WTC11 (cell line): ENCODE results near the gene SLC24A4.

Experiments used
- CBFB ChIP-seq: sonication (generic); formaldehyde crosslinking; IDR thresholded peaks from 2 replicates; pipeline ENCODE4 v1.8.1; 2022; ENCODE audit warnings: mild to moderate bottlenecking, low read depth, missing genetic modification reagents
- FOXP1 ChIP-seq: sonication (generic); formaldehyde crosslinking; IDR thresholded peaks from 2 replicates; pipeline ENCODE4 v1.8.0; 2022; ENCODE audit warnings: missing genetic modification reagents, mild to moderate bottlenecking, moderate library complexity, borderline replicate concordance
- NR2C2 ChIP-seq: sonication (generic); formaldehyde crosslinking; IDR thresholded peaks from 2 replicates; pipeline ENCODE4 v1.8.0; 2022; ENCODE audit warnings: mild to moderate bottlenecking, missing genetic modification reagents
- NR3C1 ChIP-seq: sonication (generic); formaldehyde crosslinking; conservative IDR thresholded peaks from 2 replicates; pipeline ENCODE4 v1.8.1; 2023; ENCODE audit warnings: low read depth, mild to moderate bottlenecking, missing genetic modification reagents
- RELA ChIP-seq: sonication (generic); formaldehyde crosslinking; IDR thresholded peaks from 2 replicates; pipeline ENCODE4 v1.8.1; 2022; ENCODE audit warnings: missing genetic modification reagents, mild to moderate bottlenecking, borderline replicate concordance
- ZBTB21 ChIP-seq: sonication (generic); formaldehyde crosslinking; IDR thresholded peaks from 2 replicates; pipeline ENCODE4 v1.8.1; 2023; ENCODE audit warnings: mild to moderate bottlenecking, missing genetic modification reagents, borderline replicate concordance
- ZNF219 ChIP-seq: sonication (generic); formaldehyde crosslinking; IDR thresholded peaks from 2 replicates; pipeline ENCODE4 v1.8.0; 2023; ENCODE audit warnings: missing genetic modification reagents, mild to moderate bottlenecking, borderline replicate concordance
- ZNF416 ChIP-seq: fragments of 250-450 bp; sonication (Bioruptor Pico); IDR thresholded peaks from 2 replicates; pipeline ENCODE4 v1.9.0; 2021; ENCODE audit warnings: mild to moderate bottlenecking, inconsistent platforms
- TF ChIP-seq, protein P1 (sequence below): sonication (generic); formaldehyde crosslinking; IDR thresholded peaks from 2 replicates; pipeline ENCODE4 v1.8.1; 2022; ENCODE audit warnings: low read depth, mild to moderate bottlenecking, moderate library complexity, missing genetic modification reagents, borderline replicate concordance
- TF ChIP-seq, protein P2 (sequence below): fragments of 200-600 bp; IDR thresholded peaks from 2 replicates; pipeline ENCODE4 v1.8.0; 2022; ENCODE audit warnings: antibody characterized with exemption
- TF ChIP-seq, protein P3 (sequence below): sonication (generic); formaldehyde crosslinking; conservative IDR thresholded peaks from 2 replicates; pipeline ENCODE4 v1.8.1; 2023; ENCODE audit warnings: mild to moderate bottlenecking, low read depth, missing genetic modification reagents, moderate library complexity
- TF ChIP-seq, protein P4 (sequence below): sonication (generic); formaldehyde crosslinking; IDR thresholded peaks from 2 replicates; pipeline ENCODE4 v1.8.0; 2022; ENCODE audit warnings: mild to moderate bottlenecking, missing genetic modification reagents
- TF ChIP-seq, protein P5 (sequence below): sonication (generic); formaldehyde crosslinking; IDR thresholded peaks from 2 replicates; pipeline ENCODE4 v1.8.0; 2022; ENCODE audit warnings: mild to moderate bottlenecking, missing genetic modification reagents

DNA sequence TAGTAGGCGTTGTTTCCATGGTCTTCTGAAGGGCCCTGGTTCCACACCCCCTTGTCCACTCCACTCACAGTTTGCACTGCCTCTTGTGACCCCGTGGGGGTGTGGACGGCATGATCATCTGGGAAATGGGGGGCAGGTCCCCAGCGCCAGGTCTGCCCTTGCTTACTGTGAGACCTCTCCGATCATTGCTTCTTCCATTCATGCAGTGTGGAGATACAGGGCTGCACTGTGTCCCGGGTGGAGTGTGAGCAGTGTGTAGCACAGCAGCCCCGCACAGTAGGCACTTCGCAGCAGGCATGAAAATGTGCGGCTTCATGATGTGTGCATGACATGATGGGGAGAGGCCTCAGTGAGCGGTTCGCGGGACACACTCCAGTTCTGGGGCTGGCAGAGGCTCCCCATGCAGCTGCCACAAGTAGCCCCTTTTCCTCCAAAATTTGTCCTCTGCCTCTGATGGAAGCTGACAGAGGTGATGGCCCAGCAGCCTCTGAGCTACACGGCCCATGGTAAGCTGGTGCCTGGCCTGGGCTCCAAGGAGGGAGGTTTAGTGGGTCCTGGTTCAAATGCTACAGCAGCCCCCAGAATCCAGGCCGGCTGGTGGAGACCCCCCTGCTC, 205.6 kb downstream of the SLC24A4 start:
- no peak for TF ChIP-seq ZBTB21 (CRISPR knock-in tag)
- TF ChIP-seq, protein P1, sequence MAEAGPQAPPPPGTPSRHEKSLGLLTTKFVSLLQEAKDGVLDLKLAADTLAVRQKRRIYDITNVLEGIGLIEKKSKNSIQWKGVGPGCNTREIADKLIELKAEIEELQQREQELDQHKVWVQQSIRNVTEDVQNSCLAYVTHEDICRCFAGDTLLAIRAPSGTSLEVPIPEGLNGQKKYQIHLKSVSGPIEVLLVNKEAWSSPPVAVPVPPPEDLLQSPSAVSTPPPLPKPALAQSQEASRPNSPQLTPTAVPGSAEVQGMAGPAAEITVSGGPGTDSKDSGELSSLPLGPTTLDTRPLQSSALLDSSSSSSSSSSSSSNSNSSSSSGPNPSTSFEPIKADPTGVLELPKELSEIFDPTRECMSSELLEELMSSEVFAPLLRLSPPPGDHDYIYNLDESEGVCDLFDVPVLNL (CRISPR knock-in tag) = no peak
- TF ChIP-seq, protein P2, sequence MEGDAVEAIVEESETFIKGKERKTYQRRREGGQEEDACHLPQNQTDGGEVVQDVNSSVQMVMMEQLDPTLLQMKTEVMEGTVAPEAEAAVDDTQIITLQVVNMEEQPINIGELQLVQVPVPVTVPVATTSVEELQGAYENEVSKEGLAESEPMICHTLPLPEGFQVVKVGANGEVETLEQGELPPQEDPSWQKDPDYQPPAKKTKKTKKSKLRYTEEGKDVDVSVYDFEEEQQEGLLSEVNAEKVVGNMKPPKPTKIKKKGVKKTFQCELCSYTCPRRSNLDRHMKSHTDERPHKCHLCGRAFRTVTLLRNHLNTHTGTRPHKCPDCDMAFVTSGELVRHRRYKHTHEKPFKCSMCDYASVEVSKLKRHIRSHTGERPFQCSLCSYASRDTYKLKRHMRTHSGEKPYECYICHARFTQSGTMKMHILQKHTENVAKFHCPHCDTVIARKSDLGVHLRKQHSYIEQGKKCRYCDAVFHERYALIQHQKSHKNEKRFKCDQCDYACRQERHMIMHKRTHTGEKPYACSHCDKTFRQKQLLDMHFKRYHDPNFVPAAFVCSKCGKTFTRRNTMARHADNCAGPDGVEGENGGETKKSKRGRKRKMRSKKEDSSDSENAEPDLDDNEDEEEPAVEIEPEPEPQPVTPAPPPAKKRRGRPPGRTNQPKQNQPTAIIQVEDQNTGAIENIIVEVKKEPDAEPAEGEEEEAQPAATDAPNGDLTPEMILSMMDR = no peak
- TF ChIP-seq NR3C1 = no peak
- no peak for TF ChIP-seq ZNF219
- TF ChIP-seq ZNF416 = no peak
- TF ChIP-seq, protein P3, sequence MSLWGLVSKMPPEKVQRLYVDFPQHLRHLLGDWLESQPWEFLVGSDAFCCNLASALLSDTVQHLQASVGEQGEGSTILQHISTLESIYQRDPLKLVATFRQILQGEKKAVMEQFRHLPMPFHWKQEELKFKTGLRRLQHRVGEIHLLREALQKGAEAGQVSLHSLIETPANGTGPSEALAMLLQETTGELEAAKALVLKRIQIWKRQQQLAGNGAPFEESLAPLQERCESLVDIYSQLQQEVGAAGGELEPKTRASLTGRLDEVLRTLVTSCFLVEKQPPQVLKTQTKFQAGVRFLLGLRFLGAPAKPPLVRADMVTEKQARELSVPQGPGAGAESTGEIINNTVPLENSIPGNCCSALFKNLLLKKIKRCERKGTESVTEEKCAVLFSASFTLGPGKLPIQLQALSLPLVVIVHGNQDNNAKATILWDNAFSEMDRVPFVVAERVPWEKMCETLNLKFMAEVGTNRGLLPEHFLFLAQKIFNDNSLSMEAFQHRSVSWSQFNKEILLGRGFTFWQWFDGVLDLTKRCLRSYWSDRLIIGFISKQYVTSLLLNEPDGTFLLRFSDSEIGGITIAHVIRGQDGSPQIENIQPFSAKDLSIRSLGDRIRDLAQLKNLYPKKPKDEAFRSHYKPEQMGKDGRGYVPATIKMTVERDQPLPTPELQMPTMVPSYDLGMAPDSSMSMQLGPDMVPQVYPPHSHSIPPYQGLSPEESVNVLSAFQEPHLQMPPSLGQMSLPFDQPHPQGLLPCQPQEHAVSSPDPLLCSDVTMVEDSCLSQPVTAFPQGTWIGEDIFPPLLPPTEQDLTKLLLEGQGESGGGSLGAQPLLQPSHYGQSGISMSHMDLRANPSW (CRISPR knock-in tag) = no peak
- TF ChIP-seq RELA = no peak
- TF ChIP-seq NR2C2 (CRISPR knock-in tag) = no peak
- TF ChIP-seq, protein P4, sequence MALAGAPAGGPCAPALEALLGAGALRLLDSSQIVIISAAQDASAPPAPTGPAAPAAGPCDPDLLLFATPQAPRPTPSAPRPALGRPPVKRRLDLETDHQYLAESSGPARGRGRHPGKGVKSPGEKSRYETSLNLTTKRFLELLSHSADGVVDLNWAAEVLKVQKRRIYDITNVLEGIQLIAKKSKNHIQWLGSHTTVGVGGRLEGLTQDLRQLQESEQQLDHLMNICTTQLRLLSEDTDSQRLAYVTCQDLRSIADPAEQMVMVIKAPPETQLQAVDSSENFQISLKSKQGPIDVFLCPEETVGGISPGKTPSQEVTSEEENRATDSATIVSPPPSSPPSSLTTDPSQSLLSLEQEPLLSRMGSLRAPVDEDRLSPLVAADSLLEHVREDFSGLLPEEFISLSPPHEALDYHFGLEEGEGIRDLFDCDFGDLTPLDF (CRISPR knock-in tag) = no peak
- no peak for TF ChIP-seq CBFB
- no peak for TF ChIP-seq FOXP1 (CRISPR knock-in tag)
- TF ChIP-seq, protein P5, sequence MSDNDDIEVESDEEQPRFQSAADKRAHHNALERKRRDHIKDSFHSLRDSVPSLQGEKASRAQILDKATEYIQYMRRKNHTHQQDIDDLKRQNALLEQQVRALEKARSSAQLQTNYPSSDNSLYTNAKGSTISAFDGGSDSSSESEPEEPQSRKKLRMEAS = no peak
